GM12872 (cell line): ENCODE results near the gene TMC8.

Experiments used
- TF ChIP-seq, protein P1 (sequence below): IDR thresholded peaks from 3 replicates; pipeline ENCODE4 v1.5.1; 2011; ENCODE audit warnings: low read depth, mild to moderate bottlenecking, low read length, moderate library complexity; ENCODE audit not compliant: insufficient read depth

Gene TMC8

GRCh38 chr17:78134899-78135385 lies 4.4 kb downstream of the TMC8 start:
- TF ChIP-seq, protein P1, sequence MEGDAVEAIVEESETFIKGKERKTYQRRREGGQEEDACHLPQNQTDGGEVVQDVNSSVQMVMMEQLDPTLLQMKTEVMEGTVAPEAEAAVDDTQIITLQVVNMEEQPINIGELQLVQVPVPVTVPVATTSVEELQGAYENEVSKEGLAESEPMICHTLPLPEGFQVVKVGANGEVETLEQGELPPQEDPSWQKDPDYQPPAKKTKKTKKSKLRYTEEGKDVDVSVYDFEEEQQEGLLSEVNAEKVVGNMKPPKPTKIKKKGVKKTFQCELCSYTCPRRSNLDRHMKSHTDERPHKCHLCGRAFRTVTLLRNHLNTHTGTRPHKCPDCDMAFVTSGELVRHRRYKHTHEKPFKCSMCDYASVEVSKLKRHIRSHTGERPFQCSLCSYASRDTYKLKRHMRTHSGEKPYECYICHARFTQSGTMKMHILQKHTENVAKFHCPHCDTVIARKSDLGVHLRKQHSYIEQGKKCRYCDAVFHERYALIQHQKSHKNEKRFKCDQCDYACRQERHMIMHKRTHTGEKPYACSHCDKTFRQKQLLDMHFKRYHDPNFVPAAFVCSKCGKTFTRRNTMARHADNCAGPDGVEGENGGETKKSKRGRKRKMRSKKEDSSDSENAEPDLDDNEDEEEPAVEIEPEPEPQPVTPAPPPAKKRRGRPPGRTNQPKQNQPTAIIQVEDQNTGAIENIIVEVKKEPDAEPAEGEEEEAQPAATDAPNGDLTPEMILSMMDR = no peak

DNA sequence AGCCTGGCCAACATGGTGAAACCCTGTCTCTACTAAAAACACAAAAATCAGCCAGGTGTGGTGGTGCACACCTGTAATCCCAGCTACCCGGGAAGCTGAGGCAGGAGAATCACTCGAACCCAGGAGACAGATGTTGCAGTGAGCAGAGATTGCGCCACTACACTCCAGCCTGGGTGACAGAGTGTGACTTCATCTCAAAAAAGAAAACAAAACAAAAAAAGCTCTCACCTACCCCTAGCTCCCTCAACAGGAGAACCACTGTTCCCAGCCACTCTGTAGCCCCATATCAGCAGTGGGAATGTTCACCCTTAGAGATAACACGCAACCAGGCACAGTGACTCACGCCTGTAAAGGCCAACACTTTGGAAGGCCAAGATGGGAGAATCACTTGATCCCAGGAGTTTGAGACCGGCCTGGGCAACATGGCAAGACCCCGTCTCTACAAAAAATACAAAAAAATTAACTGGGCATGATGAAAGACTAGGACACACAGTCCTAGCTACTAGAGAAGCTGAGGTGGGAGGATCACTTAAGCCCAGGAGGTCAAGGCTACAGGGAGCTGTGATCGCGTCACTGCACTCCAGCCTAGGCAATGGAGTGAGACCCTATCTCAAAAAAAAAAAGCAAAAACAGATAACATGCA lies 5.4 kb downstream of the TMC8 start:
- TF ChIP-seq, protein P1 = no peak

GRCh38 chr17:78137392-78138203 lies 7.0 kb downstream of the TMC8 start:
- TF ChIP-seq, protein P1 = peak; percentile 83

DNA sequence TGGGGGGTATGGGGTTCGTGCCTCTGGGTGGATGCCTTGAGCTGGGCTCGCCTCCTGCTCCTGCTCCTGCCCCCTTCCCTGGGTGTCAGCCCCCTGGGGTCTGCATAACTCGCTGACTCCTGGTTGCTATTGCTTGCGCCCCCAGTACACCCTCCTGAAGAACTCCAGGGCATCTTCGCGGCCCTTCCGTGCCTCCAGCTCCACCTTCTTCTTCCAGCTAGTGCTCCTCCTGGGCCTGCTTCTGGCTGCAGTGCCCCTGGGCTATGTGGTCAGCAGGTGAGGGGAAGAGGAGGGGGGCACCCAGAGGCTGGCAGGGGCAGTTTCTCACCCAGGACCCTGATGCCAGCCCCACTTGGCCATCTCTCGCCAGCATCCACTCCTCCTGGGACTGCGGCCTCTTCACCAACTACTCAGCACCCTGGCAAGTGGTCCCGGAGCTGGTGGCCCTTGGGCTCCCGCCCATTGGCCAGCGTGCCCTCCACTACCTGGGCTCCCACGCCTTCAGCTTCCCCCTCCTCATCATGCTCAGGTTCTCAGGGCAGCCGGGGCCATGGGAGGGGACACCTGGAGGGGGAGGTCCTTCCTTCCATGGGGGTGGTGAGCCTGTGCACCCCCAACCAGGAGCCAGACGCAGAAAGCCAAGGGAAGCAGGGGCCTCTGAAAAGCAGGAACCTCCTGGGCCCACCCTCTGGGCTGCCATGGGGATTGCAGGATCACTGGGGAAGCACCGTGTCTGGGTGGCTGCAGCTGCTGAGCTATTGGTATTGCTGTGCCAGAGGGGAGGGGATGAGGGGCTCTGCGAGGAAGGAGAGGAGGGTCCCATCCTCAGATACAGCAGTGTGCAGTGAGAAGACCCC lies 7.9 kb downstream of the TMC8 start:
- TF ChIP-seq, protein P1 = no peak

- TF ChIP-seq, protein P1 = no peak
Observed at GRCh38 chr17:78140169-78141051, 9.8 kb downstream of the TMC8 start.

GRCh38 chr17:78141437-78142118 lies 11.0 kb downstream of the TMC8 start:
- TF ChIP-seq, protein P1 = no peak
